Natural killer cell (primary cell): ENCODE results near the gene TMBIM4. TPM values are rescaled to one million over a fixed set of nuclear protein-coding genes. Genes with fewer than 3 reads are reported as not detected.

Experiments used
- ATAC-seq, 3 donors: fragments of 150-1000 bp in 2 of 3; fragments of 200-7000 bp in 1 of 3; cut with Tn5 transposase; 1 replicate in 1 of 3; 2 replicates in 2 of 3; pipeline ENCODE4 v1.10.0; 2021; ENCODE audit warnings: mild to moderate bottlenecking in 2 of 3, moderate library complexity in 2 of 3
- DNase-seq, 2 donors: peaks; one replicate each; pipeline versions ENCODE4 v3.0.0 to v3.0.0-alpha.2; 2013 to 2021; ENCODE audit warnings: mixed read lengths in 1 of 2
- H3K27ac ChIP-seq: one replicate; pipeline ENCODE4 v1.5.1; 2013; ENCODE audit warnings: mild to moderate bottlenecking, low read length
- H3K27me3 ChIP-seq: one replicate; pipeline ENCODE4 v1.6.1; 2013; ENCODE audit warnings: low read length; ENCODE audit not compliant: control insufficient read depth, insufficient read depth
- H3K36me3 ChIP-seq: one replicate; pipeline ENCODE4 v1.6.1; 2013; ENCODE audit warnings: low read length; ENCODE audit not compliant: control insufficient read depth, insufficient read depth
- H3K4me1 ChIP-seq: one replicate; pipeline ENCODE4 v1.6.1; 2013; ENCODE audit warnings: low read length; ENCODE audit not compliant: control insufficient read depth, insufficient read depth
- H3K4me3 ChIP-seq: one replicate; pipeline ENCODE4 v1.5.1; 2013; ENCODE audit warnings: low read length
- H3K9me3 ChIP-seq: one replicate; pipeline ENCODE4 v1.6.1; 2013; ENCODE audit warnings: low read length; ENCODE audit not compliant: control insufficient read depth, insufficient read depth
- H3K27ac Mint-ChIP-seq, 2 donors: one replicate each; pipeline ENCODE4 v1.8.0; 2022; ENCODE audit warnings: mild to moderate bottlenecking in 2 of 2, mixed read lengths in 2 of 2, moderate library complexity in 1 of 2
- H3K27me3 Mint-ChIP-seq, 2 donors: one replicate each; pipeline ENCODE4 v1.8.0; 2022; ENCODE audit warnings: low read depth in 2 of 2, mixed read lengths in 2 of 2
- H3K36me3 Mint-ChIP-seq: one replicate; pipeline ENCODE4 v1.8.0; 2022; ENCODE audit warnings: mixed read lengths
- H3K4me1 Mint-ChIP-seq, 2 donors: one replicate each; pipeline ENCODE4 v1.8.0; 2022; ENCODE audit warnings: mixed read lengths in 2 of 2
- H3K4me3 Mint-ChIP-seq: one replicate; pipeline ENCODE4 v1.8.0; 2022; ENCODE audit warnings: mild to moderate bottlenecking, moderate library complexity, mixed read lengths
- H3K9me3 Mint-ChIP-seq, 2 donors: one replicate each; pipeline ENCODE4 v1.8.0; 2022; ENCODE audit warnings: mixed read lengths in 2 of 2
- CTCF ChIP-seq: fragments of 200-600 bp; IDR thresholded peaks from one replicate; pipeline ENCODE4 v1.8.0; 2022; ENCODE audit warnings: antibody characterized with exemption
- WGBS: methylation state at CpG from one replicate; pipeline ENCODE4 v1.1.7; 2013; ENCODE audit warnings: missing lambda C conversion rate; ENCODE audit not compliant: insufficient coverage; 5-methylcytosine and 5-hydroxymethylcytosine counted together
- intact Hi-C: fragments of 100-400 bp; cut with micrococcal nuclease; formaldehyde crosslinking; loops from one replicate; pipeline ENCODE4 v1.14.2; 2022
- total RNA-seq, 4 donors: library from RNA; stranded (reverse); fragments of 120-200 nt in 1 of 4; gene quantifications; one replicate each; pipeline versions ENCODE4 v1.2.3 to v1.2.4, GENCODE V29; 2013 to 2022

Gene TMBIM4
- total RNA-seq, 3 donors from 2014 or later (not counting 1 experiment from before 2014, with no cell fraction given) = 46.6 to 72.0 (median 63.2) TPM

GRCh38 chr12:66141299-66141698, 28.5 kb downstream of the TMBIM4 start:
- intact Hi-C loops = no loop called here
- H3K4me1 ChIP-seq = no peaks in the 10 kb centered on the region

GRCh38 chr12:66140731-66141130, 29.1 kb downstream of the TMBIM4 start:
- Mint-ChIP-seq H3K9me3 (peaks cover 6 to 11% of the 10 kb centered on the region in 2 donors), H3K36me3 (peaks cover 23% of the 10 kb centered on the region), H3K27ac (no peak overlapping the region), H3K4me1 (peaks cover 13% of the 10 kb centered on the region in 2 donors), H3K4me3 (no peak overlapping the region), H3K27me3 (no peaks in the 10 kb centered on the region)
- DNase-seq (no peak), ATAC-seq (no peak)
- peaks cover 3% of the 10 kb centered on the region for H3K9me3 ChIP-seq
- H3K27ac ChIP-seq = no peak overlapping the region
- H3K36me3 ChIP-seq = peaks cover 81% of the 10 kb centered on the region
- no peak overlapping the region for H3K4me3 ChIP-seq
- H3K4me1 ChIP-seq = no peaks in the 10 kb centered on the region
- intact Hi-C loops = no loop called here
- no peaks in the 10 kb centered on the region for H3K27me3 ChIP-seq
- TF ChIP-seq CTCF = no peak

More at GRCh38 chr12:66141299-66141698, 28.5 kb downstream of the TMBIM4 start:
- peaks cover 80% of the 10 kb centered on the region for H3K36me3 ChIP-seq
- H3K9me3 ChIP-seq = peaks cover 3% of the 10 kb centered on the region
- no peak overlapping the region for H3K4me3 ChIP-seq
- Mint-ChIP-seq H3K36me3 (peaks cover 23% of the 10 kb centered on the region), H3K9me3 (peaks cover 6 to 11% of the 10 kb centered on the region in 2 donors), H3K4me1 (peaks cover 18 to 19% of the 10 kb centered on the region in 2 donors), H3K27ac (no peak overlapping the region), H3K4me3 (no peak overlapping the region), H3K27me3 (no peaks in the 10 kb centered on the region)
- DNase-seq (no peak), ATAC-seq (no peak)
- H3K27ac ChIP-seq = no peak overlapping the region
- WGBS = no CpG with 5 or more reads among the region's 2 CpGs
- H3K27me3 ChIP-seq = no peaks in the 10 kb centered on the region
- no peak for TF ChIP-seq CTCF

GRCh38 chr12:66139328-66139727, 30.5 kb downstream of the TMBIM4 start:
- intact Hi-C loops = loop anchor here (10.0 kb wide), 1 partner anchor 165 kb away; the partner anchor contains the start of gene HELB
- DNase-seq (no peak), ATAC-seq (no peak)
- Histone ChIP-seq H3K27ac (no peak overlapping the region), H3K9me3 (peaks cover 3% of the 10 kb centered on the region), H3K4me1 (no peaks in the 10 kb centered on the region), H3K4me3 (no peak overlapping the region), H3K27me3 (no peaks in the 10 kb centered on the region), H3K36me3 (peaks cover 68% of the 10 kb centered on the region)
- no peak overlapping the region for H3K4me3 Mint-ChIP-seq
- H3K4me1 Mint-ChIP-seq = no peaks in the 10 kb centered on the region
- no peaks in the 10 kb centered on the region for H3K27me3 Mint-ChIP-seq
- no peak for TF ChIP-seq CTCF
- WGBS = 95% methylated on average over 2 of the region's 2 CpGs
- peaks cover 23% of the 10 kb centered on the region for H3K36me3 Mint-ChIP-seq
- H3K9me3 Mint-ChIP-seq = peaks cover 6 to 11% of the 10 kb centered on the region in 2 donors
- H3K27ac Mint-ChIP-seq = peak overlapping the region in 1 of 2 donors; percentile 24

GRCh38 chr12:66137937-66138336, 31.9 kb downstream of the TMBIM4 start:
- Histone ChIP-seq H3K9me3 (peaks cover 3% of the 10 kb centered on the region), H3K4me1 (no peaks in the 10 kb centered on the region), H3K27ac (no peak overlapping the region), H3K27me3 (no peaks in the 10 kb centered on the region), H3K4me3 (no peak overlapping the region), H3K36me3 (peaks cover 54% of the 10 kb centered on the region)
- intact Hi-C loops = loop anchor here (10.0 kb wide), 1 partner anchor 167 kb away; the partner anchor contains the start of gene HELB
- ATAC-seq = no peak
- Mint-ChIP-seq H3K36me3 (peaks cover 23% of the 10 kb centered on the region), H3K9me3 (peaks cover 6 to 11% of the 10 kb centered on the region in 2 donors), H3K4me3 (no peak overlapping the region), H3K4me1 (no peaks in the 10 kb centered on the region), H3K27ac (no peak overlapping the region), H3K27me3 (no peaks in the 10 kb centered on the region)
- TF ChIP-seq CTCF = no peak
- WGBS = 100% methylated on average over 2 of the region's 3 CpGs
- no peak for DNase-seq
